HL-60 (cell line): ENCODE measurements around the gene HSD17B12.

ENCODE experiments used
- CTCF ChIP-seq: IDR thresholded peaks from one replicate; pipeline ENCODE4 v1.5.1; 2011; ENCODE audit warnings: low read length, control low read depth, inconsistent platforms; ENCODE audit not compliant: insufficient read depth
- GABPA ChIP-seq: IDR thresholded peaks from 2 replicates; pipeline ENCODE4 v1.6.1; 2012; ENCODE audit warnings: low read depth
- POLR2AphosphoS5 ChIP-seq: IDR thresholded peaks from 2 replicates; pipeline ENCODE4 v1.6.1; 2012; ENCODE audit warnings: low read depth
- REST ChIP-seq: IDR thresholded peaks from 2 replicates; pipeline ENCODE4 v1.6.1; 2012; ENCODE audit warnings: low read depth; ENCODE audit not compliant: insufficient replicate concordance
- SPI1 ChIP-seq: IDR thresholded peaks from 2 replicates; pipeline ENCODE4 v1.6.1; 2012; ENCODE audit warnings: low read depth, mild to moderate bottlenecking, borderline replicate concordance

DNA sequence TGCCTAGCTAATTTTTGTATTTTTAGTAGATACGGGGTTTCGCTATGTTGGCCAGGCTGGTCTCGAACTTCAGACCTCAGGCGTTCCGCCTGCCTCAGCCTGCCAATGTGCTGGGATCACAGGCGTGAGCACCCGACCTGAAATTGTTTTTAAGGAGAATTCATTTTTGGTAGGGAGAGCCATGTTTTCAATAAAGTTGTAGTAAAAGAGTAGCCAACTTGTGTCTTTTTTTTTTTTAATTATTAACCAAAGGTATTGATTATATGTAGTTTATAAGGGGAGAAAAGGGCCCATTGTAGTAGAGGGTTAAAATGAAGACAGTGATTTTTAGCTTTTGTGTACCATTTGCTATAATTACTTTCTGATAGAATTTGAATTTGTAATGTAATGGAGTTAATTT, 31.6 kb upstream of the HSD17B12 start:
- TF ChIP-seq CTCF (no peak), POLR2AphosphoS5 (no peak), REST (no peak), GABPA (no peak), SPI1 (no peak)
